Stomach (tissue), 9 donors: ENCODE measurements around the gene FAM110D. TPM values are rescaled to one million over a fixed set of nuclear protein-coding genes. Genes with fewer than 3 reads are reported as not detected.

Experiments used
- DNase-seq, 2 donors: peaks; one replicate each; pipeline versions ENCODE4 v3.0.0 to v3.0.0-alpha.2; 2013 to 2019
- H3K27ac ChIP-seq, 5 donors: fragments of 200-600 bp in 4 of 5; sonication (generic) in 4 of 5; one replicate each; pipeline ENCODE4 v1.5.1; 2013 to 2019; ENCODE audit warnings: mild to moderate bottlenecking in 1 of 5, moderate library complexity in 1 of 5
- H3K27me3 ChIP-seq, 3 donors: fragments of 200-600 bp; sonication (generic); one replicate each; pipeline ENCODE4 v1.5.1; 2017 to 2019; ENCODE audit warnings: mixed run types in 1 of 3
- H3K36me3 ChIP-seq, 4 donors: fragments of 200-600 bp; sonication (generic); 1 replicate in 3 of 4; 2 replicates in 1 of 4; pipeline ENCODE4 v1.5.1; 2016 to 2019
- H3K4me1 ChIP-seq, 4 donors: fragments of 200-600 bp; sonication (generic); one replicate each; pipeline ENCODE4 v1.5.1; 2016 to 2019
- H3K4me3 ChIP-seq, 4 donors: fragments of 200-600 bp; sonication (generic) in 3 of 4; one replicate each; pipeline ENCODE4 v1.5.1; 2016 to 2019; ENCODE audit warnings: mild to moderate bottlenecking in 1 of 4
- H3K9me3 ChIP-seq, 4 donors: fragments of 200-600 bp; sonication (generic); one replicate each; pipeline ENCODE4 v1.5.1; 2016 to 2019
- EP300 ChIP-seq: sonication (generic); formaldehyde crosslinking; IDR thresholded peaks from one replicate; pipeline ENCODE4 v1.6.1; 2017; ENCODE audit warnings: antibody characterized with exemption
- POLR2A ChIP-seq, 4 donors: fragments of 450-650 bp; IDR thresholded peaks; one replicate each; pipeline ENCODE4 v1.6.1; 2016; ENCODE audit warnings: antibody characterized with exemption in 4 of 4, control low read depth in 2 of 4, mild to moderate bottlenecking in 1 of 4, moderate library complexity in 1 of 4
- POLR2AphosphoS5 ChIP-seq, 3 donors: sonication (generic); formaldehyde crosslinking; IDR thresholded peaks; one replicate each; pipeline ENCODE4 v1.6.1; 2016; ENCODE audit warnings: antibody characterized with exemption in 3 of 3
- WGBS, 5 donors: extraction: QIAGEN DNeasy Blood & Tissue Kit in 3 of 5; methylation state at CpG; one replicate each; pipeline versions ENCODE4 v1.1.5 to v1.1.7; 2013 to 2018; 5-methylcytosine and 5-hydroxymethylcytosine counted together
- intact Hi-C: fragments of 100-400 bp; cut with DNase I; formaldehyde crosslinking; loops from one replicate; pipeline ENCODE4 v1.15.1; 2023; ENCODE audit warnings: low total_unique reads
- polyA plus RNA-seq, 3 donors: library from polyadenylated mRNA; stranded (reverse); fragments of 200-250 nt; gene quantifications; one replicate each; pipeline ENCODE4 v1.2.3, GENCODE V29; 2013
- total RNA-seq, 5 donors: library from RNA; depleted of rRNA; stranded (reverse); fragments of >200 nt; gene quantifications; one replicate each; pipeline versions ENCODE4 v1.1.0 to v1.2.3, GENCODE V29; 2014 to 2016
- TF ChIP-seq, protein P1 (sequence below), 7 experiments: fragments of 450-650 bp in 4 of 7; fragments of 200-600 bp in 3 of 7; sonication (generic) in 3 of 7; IDR thresholded peaks; one replicate each; pipeline ENCODE4 v1.5.1; 2016 to 2019; ENCODE audit warnings: antibody characterized with exemption in 7 of 7, control low read depth in 2 of 7, mild to moderate bottlenecking in 1 of 7
- donor health status: healthy with polysubstance abuse.
- donor health status: Bipolar disorder and iron deficiency.
- donor health status: healthy.

FAM110D gene
- total and polyA plus RNA-seq, 8 donors = 1.00 to 15.6 (median 1.4) TPM; not detected in 3

- no peaks in the 10 kb centered on the region for H3K9me3 ChIP-seq
- TF ChIP-seq EP300 = no peak
- TF ChIP-seq, protein P1, sequence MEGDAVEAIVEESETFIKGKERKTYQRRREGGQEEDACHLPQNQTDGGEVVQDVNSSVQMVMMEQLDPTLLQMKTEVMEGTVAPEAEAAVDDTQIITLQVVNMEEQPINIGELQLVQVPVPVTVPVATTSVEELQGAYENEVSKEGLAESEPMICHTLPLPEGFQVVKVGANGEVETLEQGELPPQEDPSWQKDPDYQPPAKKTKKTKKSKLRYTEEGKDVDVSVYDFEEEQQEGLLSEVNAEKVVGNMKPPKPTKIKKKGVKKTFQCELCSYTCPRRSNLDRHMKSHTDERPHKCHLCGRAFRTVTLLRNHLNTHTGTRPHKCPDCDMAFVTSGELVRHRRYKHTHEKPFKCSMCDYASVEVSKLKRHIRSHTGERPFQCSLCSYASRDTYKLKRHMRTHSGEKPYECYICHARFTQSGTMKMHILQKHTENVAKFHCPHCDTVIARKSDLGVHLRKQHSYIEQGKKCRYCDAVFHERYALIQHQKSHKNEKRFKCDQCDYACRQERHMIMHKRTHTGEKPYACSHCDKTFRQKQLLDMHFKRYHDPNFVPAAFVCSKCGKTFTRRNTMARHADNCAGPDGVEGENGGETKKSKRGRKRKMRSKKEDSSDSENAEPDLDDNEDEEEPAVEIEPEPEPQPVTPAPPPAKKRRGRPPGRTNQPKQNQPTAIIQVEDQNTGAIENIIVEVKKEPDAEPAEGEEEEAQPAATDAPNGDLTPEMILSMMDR (IDR thresholded peaks at IDR 0.05) = no peak
- intact Hi-C loops = no loop called here
Observed at GRCh38 chr1:26129778-26130177, 29.1 kb upstream of the FAM110D start.

DNA sequence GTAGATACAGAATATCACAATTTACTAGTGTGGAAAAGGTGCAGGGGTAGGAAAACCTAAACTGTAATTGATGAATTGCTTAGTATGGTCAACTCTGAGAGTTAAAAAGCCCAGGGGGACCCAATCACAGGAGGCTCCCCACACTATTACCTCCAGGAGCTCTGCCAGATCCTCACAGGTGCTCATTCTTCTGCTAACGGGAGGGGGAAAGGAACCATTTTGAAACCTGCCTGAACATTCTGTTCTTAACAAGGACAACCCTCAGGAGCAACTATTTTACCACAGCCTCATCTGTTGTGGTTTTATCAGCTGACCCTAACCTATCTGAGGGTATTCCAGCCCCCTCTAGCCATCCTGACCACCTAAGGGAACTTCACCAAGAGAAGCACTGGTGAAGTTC, 28.2 kb upstream of the FAM110D start:
- no peak overlapping the region for H3K4me3 ChIP-seq
- no peaks in the 10 kb centered on the region for H3K36me3 ChIP-seq
- H3K27ac ChIP-seq = no peak overlapping the region
- WGBS, 5 donors = 38 to 67% (median 53%) methylated on average over 1 of the region's 1 CpG
- no peaks in the 10 kb centered on the region for H3K9me3 ChIP-seq
- intact Hi-C loops = no loop called here
- H3K27me3 ChIP-seq = peaks cover 0 to 7% (median 0%) of the 10 kb centered on the region in 3 donors
- TF ChIP-seq POLR2AphosphoS5 (IDR thresholded peaks at IDR 0.05) (no peak), POLR2A (IDR thresholded peaks at IDR 0.05) (no peak), EP300 (no peak)
- TF ChIP-seq, protein P1 (IDR thresholded peaks at IDR 0.05) = no peak
- DNase-seq = no peak
- peaks cover 17 to 27% (median 20%) of the 10 kb centered on the region in 4 donors for H3K4me1 ChIP-seq

More at GRCh38 chr1:26129778-26130177, 29.1 kb upstream of the FAM110D start:
- Histone ChIP-seq H3K36me3 (no peaks in the 10 kb centered on the region), H3K27ac (no peak overlapping the region), H3K4me3 (no peak overlapping the region), H3K4me1 (peaks cover 19 to 36% (median 25%) of the 10 kb centered on the region in 4 donors), H3K27me3 (peaks cover 0 to 7% (median 0%) of the 10 kb centered on the region in 3 donors)
- WGBS, 5 donors = 95 to 98% (median 96%) methylated on average over 4 of the region's 4 CpGs
- DNase-seq = no peak

DNA sequence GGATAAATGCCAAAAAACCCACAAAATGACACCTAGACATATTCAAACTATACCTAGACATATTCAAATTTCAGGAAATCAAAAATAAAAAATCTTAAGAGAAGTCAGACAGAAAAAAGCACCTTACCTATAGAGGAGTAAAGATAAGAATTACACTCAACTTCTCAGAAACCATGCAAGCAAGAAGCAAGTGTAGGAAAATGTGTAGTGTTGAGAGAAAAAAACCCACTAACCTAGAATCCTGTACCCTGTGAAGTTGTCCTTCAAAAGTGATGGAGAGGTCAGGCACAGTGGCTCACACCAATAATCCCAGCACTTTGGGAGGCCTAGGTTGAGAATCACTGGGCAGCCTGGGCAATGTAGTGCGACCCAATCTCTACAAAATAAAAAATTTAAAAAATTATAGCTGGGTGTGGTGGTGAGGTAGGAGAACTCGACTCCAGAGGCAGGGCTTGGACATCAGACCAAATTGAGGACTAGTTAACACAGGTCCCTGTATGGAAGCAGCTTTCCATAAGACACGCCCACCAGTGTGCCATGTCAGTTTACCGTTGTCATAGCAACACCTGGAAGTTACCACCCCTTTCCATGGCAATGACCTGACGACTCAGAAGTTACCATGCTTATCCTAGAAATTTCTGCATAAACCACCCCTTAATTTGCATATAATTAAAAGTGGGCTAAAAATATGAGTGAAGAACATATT, 26.6 kb upstream of the FAM110D start:
- H3K4me3 ChIP-seq = no peak overlapping the region
- intact Hi-C loops = no loop called here
- 80 to 87% (median 81%) methylated on average over 5 of the region's 5 CpGs for WGBS, 5 donors
- no peaks in the 10 kb centered on the region for H3K36me3 ChIP-seq
- DNase-seq = no peak
- no peak overlapping the region for H3K27ac ChIP-seq
- peaks cover 4 to 13% (median 11%) of the 10 kb centered on the region in 4 donors for H3K4me1 ChIP-seq
- peaks cover 0 to 7% (median 0%) of the 10 kb centered on the region in 3 donors for H3K27me3 ChIP-seq
- H3K9me3 ChIP-seq = no peaks in the 10 kb centered on the region
- TF ChIP-seq POLR2A (IDR thresholded peaks at IDR 0.05) (no peak), POLR2AphosphoS5 (IDR thresholded peaks at IDR 0.05) (no peak)
- TF ChIP-seq, protein P1 (IDR thresholded peaks at IDR 0.05) = no peak

DNA sequence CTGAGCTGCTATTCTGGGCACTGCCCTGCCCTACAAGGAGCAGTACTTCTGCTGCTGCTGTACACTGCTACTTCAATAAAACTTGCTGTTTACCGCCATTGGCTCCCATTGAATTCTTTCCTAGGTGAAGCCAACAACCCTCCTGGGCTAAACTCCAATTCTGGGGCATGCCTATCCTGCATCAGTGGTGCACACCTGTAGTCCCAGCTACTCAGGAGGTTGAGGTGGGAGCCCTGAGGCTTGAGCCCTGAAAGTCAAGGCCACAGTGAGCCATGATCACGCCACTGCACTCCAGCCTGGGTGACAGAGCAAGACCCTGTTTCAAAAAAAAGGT, 26.1 kb upstream of the FAM110D start:
- H3K36me3 ChIP-seq = no peaks in the 10 kb centered on the region
- H3K27me3 ChIP-seq = peaks cover 0 to 7% (median 0%) of the 10 kb centered on the region in 3 donors
- H3K4me3 ChIP-seq = no peak overlapping the region
- intact Hi-C loops = no loop called here
- peaks cover 0 to 8% (median 6%) of the 10 kb centered on the region in 4 donors for H3K4me1 ChIP-seq
- no peaks in the 10 kb centered on the region for H3K9me3 ChIP-seq
- TF ChIP-seq EP300 = no peak
- TF ChIP-seq, protein P1 (IDR thresholded peaks at IDR 0.05) = no peak
- no peak for TF ChIP-seq POLR2AphosphoS5 (IDR thresholded peaks at IDR 0.05)
- TF ChIP-seq POLR2A (IDR thresholded peaks at IDR 0.05) = no peak
- WGBS, 5 donors = 81 to 100% (median 93%) methylated on average over 2 of the region's 2 CpGs
- H3K27ac ChIP-seq = no peak overlapping the region
- DNase-seq = no peak
